HG03442 (cell line): ENCODE results near the gene SDS.

Experiments
- ATAC-seq: cut with Tn5 transposase; IDR thresholded peaks from one replicate; pipeline ENCODE4 v1.9.1; 2021; ENCODE audit warnings: mild to moderate bottlenecking, moderate library complexity; ENCODE audit not compliant: unreplicated experiment

The SDS gene

GRCh38 chr12:113351089-113351488 is 52.6 kb downstream of the SDS start:
- ATAC-seq, result no peak

DNA sequence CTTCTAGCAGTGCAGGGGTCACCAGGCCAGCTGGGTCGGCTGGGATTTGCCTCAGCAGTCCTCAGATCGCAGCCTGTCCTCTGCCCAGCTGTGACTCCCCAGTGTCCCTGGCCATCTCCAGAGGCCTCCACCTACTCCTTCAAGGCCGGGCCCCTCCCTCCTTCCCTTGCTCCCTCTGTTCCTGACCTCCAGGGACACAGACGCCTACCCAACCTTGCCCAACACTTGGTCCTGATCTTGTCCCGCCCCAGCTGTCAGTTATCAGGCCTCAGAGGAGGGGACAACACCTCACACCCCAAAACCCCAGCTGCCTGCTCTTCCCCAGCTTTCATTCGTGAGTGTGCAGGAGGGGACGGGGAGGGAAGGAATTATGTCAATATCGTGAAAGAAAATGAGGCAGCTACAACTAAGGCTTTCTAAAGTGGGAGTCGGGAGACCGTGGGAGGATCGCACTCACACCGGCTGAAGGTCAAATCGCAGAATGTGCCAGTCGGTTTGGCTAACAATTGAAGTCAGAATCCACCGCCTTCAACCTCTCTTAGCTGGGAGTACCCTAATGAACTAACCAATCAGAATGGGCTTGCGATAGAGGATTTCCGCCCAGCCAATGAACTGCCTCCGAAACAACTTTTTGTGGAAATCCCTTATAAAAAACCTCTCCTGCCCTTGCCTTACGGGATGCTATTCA is 54.7 kb downstream of the SDS start:
- ATAC-seq, result no peak

GRCh38 chr12:113347892-113348291 is 55.8 kb downstream of the SDS start:
- no peak for ATAC-seq

GRCh38 chr12:113347107-113347506 is 56.6 kb downstream of the SDS start:
- ATAC-seq, result no peak

DNA sequence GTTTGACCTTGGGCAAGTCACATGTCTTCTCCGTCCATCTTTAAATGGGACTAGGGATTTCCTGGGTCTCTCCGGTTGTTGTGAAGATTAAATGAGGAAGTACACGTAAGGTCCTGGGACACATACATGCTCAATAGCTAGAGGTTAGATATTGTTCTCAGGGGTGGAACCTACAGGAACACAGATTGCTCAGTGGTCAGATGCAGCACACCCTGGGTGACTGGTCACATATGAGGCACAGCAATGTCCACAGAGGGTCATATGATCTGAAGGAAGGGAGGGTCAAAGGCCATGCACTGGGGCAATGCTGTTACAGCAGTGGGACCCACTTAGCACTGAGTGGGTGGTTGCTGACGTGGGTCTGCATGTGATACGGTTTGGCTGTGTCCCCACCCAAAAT is 57.3 kb downstream of the SDS start:
- no peak for ATAC-seq

DNA sequence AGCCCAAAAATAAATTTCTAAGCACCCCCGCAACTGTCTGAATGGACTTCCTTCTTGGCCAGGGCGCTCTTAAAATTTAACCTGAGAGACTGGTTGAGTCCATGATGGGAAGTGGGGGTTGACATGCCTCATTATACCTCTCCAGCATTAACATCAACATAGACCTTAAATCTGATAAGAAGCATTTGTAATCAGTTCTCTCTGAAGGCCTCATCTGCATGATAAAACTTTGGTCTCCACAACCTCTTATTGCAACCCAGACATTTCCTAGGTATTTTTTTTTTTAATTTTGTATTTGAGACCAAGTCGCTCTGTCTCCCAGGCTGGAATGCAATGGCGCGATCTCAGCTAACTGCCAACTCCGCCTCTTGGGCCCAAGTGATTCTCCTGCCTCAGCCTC is 58.4 kb downstream of the SDS start:
- no peak for ATAC-seq
